GM21737 (cell line): ENCODE measurements around the gene OR5T2.
"Not testable (repeated sequence)": the region's sequence is repeated elsewhere in the genome, so short reads cannot be mapped to it uniquely, and the experiment has no call there.

Experiments used
- ATAC-seq: cut with Tn5 transposase; IDR thresholded peaks from one replicate; pipeline ENCODE4 v1.9.1; 2021; ENCODE audit warnings: mild to moderate bottlenecking, moderate library complexity; ENCODE audit not compliant: unreplicated experiment

Gene OR5T2

GRCh38 chr11:56234155-56234554 lies at the start of gene OR5T2:
Gene OR5T2 (minus strand): TSS chr11:56234255. CDS start chr11:56233062, 1,193 bp downstream.
- ATAC-seq = no peak

- ATAC-seq = no peak
Observed at GRCh38 chr11:56273854-56274253, 39.8 kb upstream of the OR5T2 start, which contains the start of gene OR5T1. Gene OR5T1 (plus strand): TSS chr11:56274154. CDS start chr11:56275639, 1,485 bp downstream.

GRCh38 chr11:56271092-56271491 lies 37.0 kb upstream of the OR5T2 start:
- no peak for ATAC-seq

- ATAC-seq = no peak
Observed at GRCh38 chr11:56251954-56252353, 17.9 kb upstream of the OR5T2 start, which contains the start of gene OR5T3. Gene OR5T3 (plus strand): TSS chr11:56252254. CDS start chr11:56252254, 0 bp downstream.

GRCh38 chr11:56219735-56220134 lies 14.3 kb downstream of the OR5T2 start:
- ATAC-seq = not testable (repeated sequence)

GRCh38 chr11:56214537-56214936 lies 19.5 kb downstream of the OR5T2 start:
- ATAC-seq = no peak

- no peak for ATAC-seq
Observed at GRCh38 chr11:56207790-56208189, 26.3 kb downstream of the OR5T2 start.

- no peak for ATAC-seq
Observed at GRCh38 chr11:56197367-56197766, 36.7 kb downstream of the OR5T2 start.

GRCh38 chr11:56196705-56197104 lies 37.4 kb downstream of the OR5T2 start:
- no peak for ATAC-seq

- no peak for ATAC-seq
Observed at GRCh38 chr11:56188602-56189001, 45.5 kb downstream of the OR5T2 start.

- ATAC-seq = no peak
Observed at GRCh38 chr11:56183459-56183858, 50.6 kb downstream of the OR5T2 start.
